ENCODE results near the gene LMOD3. TPM values are rescaled to one million over a fixed set of nuclear protein-coding genes. Genes with fewer than 3 reads are reported as not detected.

Gene LMOD3
- total and polyA plus RNA-seq, 2 donors (not counting 3 experiments of a cell fraction or from before 2014, with no cell fraction given): not detected

GRCh38 chr3:69137412-69137811, 15.0 kb upstream of the LMOD3 start:
- Histone ChIP-seq H3K4me3 (replicated peaks in 1 of 3; ENCODE audit: insufficient read depth in 1 of 3, low read depth in 1 of 3, low read length in 3 of 3) (no peak overlapping the region), H4K20me1 (replicated peaks; ENCODE audit: control insufficient read depth, extremely low read depth, insufficient read depth, low read length) (no peaks in the 10 kb centered on the region), H3K9me3 (replicated peaks; ENCODE audit: control insufficient read depth, insufficient read depth, low read length) (no peaks in the 10 kb centered on the region), H3K4me1 (ENCODE audit: control insufficient read depth, extremely low read depth, insufficient read depth, low read length) (no peaks in the 10 kb centered on the region), H3K79me2 (ENCODE audit: control insufficient read depth, insufficient read depth, low read length) (no peaks in the 10 kb centered on the region), H3K9ac (replicated peaks; ENCODE audit: extremely low read depth, insufficient read depth, low read length) (no peak overlapping the region), H3K36me3 (ENCODE audit: control insufficient read depth in 2 of 2, extremely low read depth in 1 of 2, insufficient read depth in 2 of 2, low read length in 2 of 2) (no peaks in the 10 kb centered on the region), H2AFZ (ENCODE audit: low read depth, low read length) (no peak overlapping the region), H3K27ac (ENCODE audit: insufficient read depth, low read depth, low read length) (no peak overlapping the region), H3K27me3 (ENCODE audit: control insufficient read depth in 2 of 2, insufficient read depth in 2 of 2, low read length in 2 of 2) (no peaks in the 10 kb centered on the region), H3K4me2 (ENCODE audit: insufficient read depth, low read length) (no peak overlapping the region), H3K9me1 (replicated peaks; ENCODE audit: control insufficient read depth, extremely low read depth, insufficient read depth, low read length) (no peaks in the 10 kb centered on the region)
- no TSS peak for BruUV-seq (replicated peaks)
- dilution Hi-C loops (cut with MboI; ENCODE audit: extremely low pct_ligation_motif_present, low sequenced_read_pairs): no loop called here
- POLR2A ChIA-PET: no interaction called here
- FAIRE-seq (no peak), DNase-seq (ENCODE audit: low read depth, low spot score) (no peak)
- intact Hi-C loops (cut with micrococcal nuclease): no loop called here
- CTCF ChIA-PET: interaction anchor here (1.2 to 1.5 kb wide), 2 partner anchors 10 to 15 kb away, joined by 3 to 6 read pairs; partner anchors contain the start of gene LMOD3
- TF ChIP-seq EZH2 (IDR thresholded peaks at IDR 0.05; ENCODE audit: borderline replicate concordance, low read depth, low read length, severe bottlenecking) (no peak), JUN (IDR thresholded peaks at IDR 0.05; ENCODE audit: borderline replicate concordance, insufficient read depth, insufficient read length, low read depth) (no peak), GATA2 (IDR thresholded peaks at IDR 0.05; ENCODE audit: insufficient read depth, insufficient read length, low read depth, low read length) (no peak), POLR2A (IDR thresholded peaks at IDR 0.05; ENCODE audit: low read depth, low read length) (no peak), MYC (IDR thresholded peaks at IDR 0.05; ENCODE audit: low read depth, low read length) (no peak), POLR2AphosphoS5 (IDR thresholded peaks at IDR 0.05; ENCODE audit: insufficient read depth, low read depth, low read length) (no peak), MAX (IDR thresholded peaks at IDR 0.05; ENCODE audit: insufficient read depth, insufficient read length) (no peak), FOS (IDR thresholded peaks at IDR 0.05; ENCODE audit: borderline replicate concordance, insufficient read depth, low read length) (no peak)
- TF ChIP-seq, protein P1, sequence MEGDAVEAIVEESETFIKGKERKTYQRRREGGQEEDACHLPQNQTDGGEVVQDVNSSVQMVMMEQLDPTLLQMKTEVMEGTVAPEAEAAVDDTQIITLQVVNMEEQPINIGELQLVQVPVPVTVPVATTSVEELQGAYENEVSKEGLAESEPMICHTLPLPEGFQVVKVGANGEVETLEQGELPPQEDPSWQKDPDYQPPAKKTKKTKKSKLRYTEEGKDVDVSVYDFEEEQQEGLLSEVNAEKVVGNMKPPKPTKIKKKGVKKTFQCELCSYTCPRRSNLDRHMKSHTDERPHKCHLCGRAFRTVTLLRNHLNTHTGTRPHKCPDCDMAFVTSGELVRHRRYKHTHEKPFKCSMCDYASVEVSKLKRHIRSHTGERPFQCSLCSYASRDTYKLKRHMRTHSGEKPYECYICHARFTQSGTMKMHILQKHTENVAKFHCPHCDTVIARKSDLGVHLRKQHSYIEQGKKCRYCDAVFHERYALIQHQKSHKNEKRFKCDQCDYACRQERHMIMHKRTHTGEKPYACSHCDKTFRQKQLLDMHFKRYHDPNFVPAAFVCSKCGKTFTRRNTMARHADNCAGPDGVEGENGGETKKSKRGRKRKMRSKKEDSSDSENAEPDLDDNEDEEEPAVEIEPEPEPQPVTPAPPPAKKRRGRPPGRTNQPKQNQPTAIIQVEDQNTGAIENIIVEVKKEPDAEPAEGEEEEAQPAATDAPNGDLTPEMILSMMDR (IDR thresholded peaks at IDR 0.05; ENCODE audit: extremely low read depth in 1 of 2, insufficient read depth in 1 of 2, low read depth in 1 of 2, low read length in 2 of 2): no peak

All from endothelial cell of umbilical vein (primary cell).